Endodermal cell (in vitro differentiated cells): Measurements from ENCODE around the gene TLE4. TPM values are rescaled to one million over a fixed set of nuclear protein-coding genes. Genes with fewer than 3 reads are reported as not detected.
"Not testable (repeated sequence)": the region's sequence is repeated elsewhere in the genome, so short reads cannot be mapped to it uniquely, and the experiment has no call there.

Experiments used
- DNase-seq: peaks from one replicate; pipeline ENCODE4 v3.0.0-alpha.2; 2017
- H3K27ac ChIP-seq: 2 replicates; pipeline ENCODE4 v1.5.1; 2013; ENCODE audit warnings: mild to moderate bottlenecking, low read depth, low read length, moderate library complexity
- H3K27me3 ChIP-seq: 2 replicates; pipeline ENCODE4 v1.6.1; 2013; ENCODE audit warnings: mild to moderate bottlenecking, low read length, moderate library complexity; ENCODE audit not compliant: insufficient read depth, control insufficient read depth, poor library complexity, severe bottlenecking
- H3K36me3 ChIP-seq: 2 replicates; pipeline ENCODE4 v1.7.0; 2013; ENCODE audit warnings: mild to moderate bottlenecking, low read length, moderate library complexity; ENCODE audit not compliant: control insufficient read depth, insufficient read depth
- H3K4me1 ChIP-seq: one replicate; pipeline ENCODE4 v1.7.0; 2013; ENCODE audit warnings: low read length; ENCODE audit not compliant: control insufficient read depth, insufficient read depth
- H3K4me3 ChIP-seq: 2 replicates; pipeline ENCODE4 v1.5.1; 2013; ENCODE audit warnings: mild to moderate bottlenecking, low read length, moderate library complexity
- H3K9ac ChIP-seq: 2 replicates; pipeline ENCODE4 v1.6.1; 2013; ENCODE audit warnings: mild to moderate bottlenecking, low read length, moderate library complexity; ENCODE audit not compliant: poor library complexity, severe bottlenecking; ENCODE audit errors: extremely low read depth
- H3K9me3 ChIP-seq: 2 replicates; pipeline ENCODE4 v1.6.1; 2013; ENCODE audit warnings: mild to moderate bottlenecking, low read length, moderate library complexity; ENCODE audit not compliant: control insufficient read depth
- H3K27ac Mint-ChIP-seq: 2 replicates; pipeline ENCODE4 v1.8.0; 2020; ENCODE audit warnings: mixed read lengths
- H3K27me3 Mint-ChIP-seq: 2 replicates; pipeline ENCODE4 v1.8.0; 2021; ENCODE audit warnings: mild to moderate bottlenecking, mixed read lengths; ENCODE audit not compliant: insufficient read depth
- H3K36me3 Mint-ChIP-seq: 2 replicates; pipeline ENCODE4 v1.8.0; 2020; ENCODE audit warnings: low read depth, mixed read lengths
- H3K4me1 Mint-ChIP-seq: 2 replicates; pipeline ENCODE4 v1.8.0; 2020; ENCODE audit warnings: mixed read lengths
- H3K4me3 Mint-ChIP-seq: 2 replicates; pipeline ENCODE4 v1.8.0; 2020; ENCODE audit warnings: mild to moderate bottlenecking, moderate library complexity, mixed read lengths
- H3K9me3 Mint-ChIP-seq: 2 replicates; pipeline ENCODE4 v1.8.0; 2020; ENCODE audit warnings: mild to moderate bottlenecking, mixed read lengths
- CTCF ChIP-seq: fragments of 200-600 bp; sonication (generic); conservative IDR thresholded peaks from 2 replicates; pipeline ENCODE4 v1.5.0; 2021; ENCODE audit warnings: antibody characterized with exemption, mild to moderate bottlenecking
- WGBS, 2 experiments: methylation state at CpG; one replicate each; pipeline versions ENCODE4 v1.1.5 to v1.1.7; 2013; ENCODE audit warnings: missing lambda C conversion rate in 2 of 2, mixed read lengths in 1 of 2; ENCODE audit not compliant: insufficient coverage in 1 of 2, insufficient read length in 1 of 2; 5-methylcytosine and 5-hydroxymethylcytosine counted together
- total RNA-seq, 2 donors: library from RNA; stranded (reverse); fragmentation: NEBNext Ultra II Directional in 1 of 2; extraction: Animal tissue kit (Norgen Biotek cat#: 25700) in 1 of 2; gene quantifications; 2 replicates in 1 of 2; 3 replicates in 1 of 2; pipeline ENCODE4 v1.2.1, GENCODE V29; 2021

TLE4 gene
- total RNA-seq, 2 donors from 2014 or later: 16.7 to 25.5 TPM

- H3K36me3 Mint-ChIP-seq: peaks cover 13% of the 10 kb centered on the region
- peaks cover 6% of the 10 kb centered on the region for H3K4me1 Mint-ChIP-seq
- Histone ChIP-seq H3K27me3 (no peaks in the 10 kb centered on the region), H3K36me3 (no peaks in the 10 kb centered on the region), H3K9ac (no peak overlapping the region), H3K9me3 (peaks cover 12% of the 10 kb centered on the region), H3K4me3 (no peak overlapping the region), H3K4me1 (no peaks in the 10 kb centered on the region), H3K27ac (no peak overlapping the region)
- DNase-seq: no peak
- WGBS, 2 experiments: no CpG with 5 or more reads among the region's 1 CpG
- no peaks in the 10 kb centered on the region for H3K9me3 Mint-ChIP-seq
- H3K27me3 Mint-ChIP-seq: no peaks in the 10 kb centered on the region
- no peak overlapping the region for H3K4me3 Mint-ChIP-seq
- TF ChIP-seq CTCF: no peak
- no peak overlapping the region for H3K27ac Mint-ChIP-seq
These were observed 74.3 kb downstream of the TLE4 start for GRCh38 chr9:79646096-79646495.

GRCh38 chr9:79651251-79651795, 79.6 kb downstream of the TLE4 start:
- no peaks in the 10 kb centered on the region for H3K27me3 ChIP-seq
- peaks cover 4% of the 10 kb centered on the region for H3K36me3 ChIP-seq
- Mint-ChIP-seq H3K36me3 (no peaks in the 10 kb centered on the region), H3K4me1 (peaks cover 3% of the 10 kb centered on the region), H3K27ac (peak overlapping the region; percentile 23), H3K27me3 (no peaks in the 10 kb centered on the region), H3K9me3 (no peaks in the 10 kb centered on the region), H3K4me3 (no peak overlapping the region)
- no peaks in the 10 kb centered on the region for H3K9me3 ChIP-seq
- H3K27ac ChIP-seq: peak overlapping the region; percentile 3
- 73 to 76% methylated on average over 7 to 10 of the region's 10 CpGs for whole genome bisulfite sequencing, 2 experiments
- no peak for DNase-seq
- TF ChIP-seq CTCF: no peak
- no peak overlapping the region for H3K4me3 ChIP-seq
- H3K9ac ChIP-seq: no peak overlapping the region
- no peaks in the 10 kb centered on the region for H3K4me1 ChIP-seq

GRCh38 chr9:79652598-79652997, 80.8 kb downstream of the TLE4 start:
- Histone ChIP-seq H3K27me3 (no peaks in the 10 kb centered on the region), H3K27ac (no peak overlapping the region), H3K36me3 (peaks cover 4% of the 10 kb centered on the region), H3K9me3 (no peaks in the 10 kb centered on the region), H3K4me1 (no peaks in the 10 kb centered on the region), H3K9ac (no peak overlapping the region), H3K4me3 (no peak overlapping the region)
- 88% methylated on average over 3 of the region's 3 CpGs; no CpG with 5 or more reads in 1 of the 2 experiments for WGBS, 2 experiments
- H3K36me3 Mint-ChIP-seq: no peaks in the 10 kb centered on the region
- H3K9me3 Mint-ChIP-seq: no peaks in the 10 kb centered on the region
- peaks cover 3% of the 10 kb centered on the region for H3K4me1 Mint-ChIP-seq
- TF ChIP-seq CTCF: no peak
- H3K27ac Mint-ChIP-seq: peak overlapping the region; percentile 40
- H3K4me3 Mint-ChIP-seq: no peak overlapping the region
- no peaks in the 10 kb centered on the region for H3K27me3 Mint-ChIP-seq
- no peak for DNase-seq

GRCh38 chr9:79654591-79655382, 83.0 kb downstream of the TLE4 start:
- not testable (repeated sequence) for H3K9me3 ChIP-seq, H3K27ac ChIP-seq, H3K4me1 ChIP-seq, H3K36me3 ChIP-seq, H3K27me3 Mint-ChIP-seq, H3K36me3 Mint-ChIP-seq, DNase-seq, H3K9me3 Mint-ChIP-seq, H3K27ac Mint-ChIP-seq, H3K4me3 ChIP-seq, H3K4me3 Mint-ChIP-seq, H3K27me3 ChIP-seq, H3K9ac ChIP-seq, H3K4me1 Mint-ChIP-seq
- WGBS, 2 experiments: 95 to 100% methylated on average over 11 to 13 of the region's 13 CpGs
